Measurements from ENCODE around the gene MINK1.

MINK1 gene

GRCh38 chr17:4934173-4934979 is 101.2 kb downstream of the MINK1 start:
- TF ChIP-seq POLR2AphosphoS5 (IDR thresholded peaks at IDR 0.05; ENCODE audit: low read depth) (peak; percentile 63), GABPA (IDR thresholded peaks at IDR 0.05; ENCODE audit: low read depth) (no peak)
- DNase-seq (ENCODE audit: low read depth in 1 of 2, low spot score in 1 of 2) = peak in 1 of 2 experiments; percentile 57
- no peaks in the 10 kb centered on the region for H3K27me3 ChIP-seq (ENCODE audit: insufficient read depth, poor library complexity, severe bottlenecking)
- H3K27ac ChIP-seq (replicated peaks) = no peak overlapping the region; the same call in 1 of the 2 replicates
- no peak overlapping the region for H3K4me3 ChIP-seq (replicated peaks; ENCODE audit: insufficient read depth, low read length)

GRCh38 chr17:4935650-4936049 is 102.5 kb downstream of the MINK1 start:
- Histone ChIP-seq H3K27me3 (ENCODE audit: insufficient read depth, poor library complexity, severe bottlenecking) (no peaks in the 10 kb centered on the region), H3K27ac (replicated peaks) (no peak overlapping the region), H3K4me3 (replicated peaks; ENCODE audit: insufficient read depth, low read length) (no peak overlapping the region)
- no peak for DNase-seq (ENCODE audit: low read depth in 1 of 2, low spot score in 1 of 2)
- TF ChIP-seq POLR2AphosphoS5 (IDR thresholded peaks at IDR 0.05; ENCODE audit: low read depth) = no peak
- TF ChIP-seq, protein P1, sequence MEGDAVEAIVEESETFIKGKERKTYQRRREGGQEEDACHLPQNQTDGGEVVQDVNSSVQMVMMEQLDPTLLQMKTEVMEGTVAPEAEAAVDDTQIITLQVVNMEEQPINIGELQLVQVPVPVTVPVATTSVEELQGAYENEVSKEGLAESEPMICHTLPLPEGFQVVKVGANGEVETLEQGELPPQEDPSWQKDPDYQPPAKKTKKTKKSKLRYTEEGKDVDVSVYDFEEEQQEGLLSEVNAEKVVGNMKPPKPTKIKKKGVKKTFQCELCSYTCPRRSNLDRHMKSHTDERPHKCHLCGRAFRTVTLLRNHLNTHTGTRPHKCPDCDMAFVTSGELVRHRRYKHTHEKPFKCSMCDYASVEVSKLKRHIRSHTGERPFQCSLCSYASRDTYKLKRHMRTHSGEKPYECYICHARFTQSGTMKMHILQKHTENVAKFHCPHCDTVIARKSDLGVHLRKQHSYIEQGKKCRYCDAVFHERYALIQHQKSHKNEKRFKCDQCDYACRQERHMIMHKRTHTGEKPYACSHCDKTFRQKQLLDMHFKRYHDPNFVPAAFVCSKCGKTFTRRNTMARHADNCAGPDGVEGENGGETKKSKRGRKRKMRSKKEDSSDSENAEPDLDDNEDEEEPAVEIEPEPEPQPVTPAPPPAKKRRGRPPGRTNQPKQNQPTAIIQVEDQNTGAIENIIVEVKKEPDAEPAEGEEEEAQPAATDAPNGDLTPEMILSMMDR (IDR thresholded peaks at IDR 0.05; ENCODE audit: insufficient read depth, low read length) = no peak
- TF ChIP-seq, protein P2, sequence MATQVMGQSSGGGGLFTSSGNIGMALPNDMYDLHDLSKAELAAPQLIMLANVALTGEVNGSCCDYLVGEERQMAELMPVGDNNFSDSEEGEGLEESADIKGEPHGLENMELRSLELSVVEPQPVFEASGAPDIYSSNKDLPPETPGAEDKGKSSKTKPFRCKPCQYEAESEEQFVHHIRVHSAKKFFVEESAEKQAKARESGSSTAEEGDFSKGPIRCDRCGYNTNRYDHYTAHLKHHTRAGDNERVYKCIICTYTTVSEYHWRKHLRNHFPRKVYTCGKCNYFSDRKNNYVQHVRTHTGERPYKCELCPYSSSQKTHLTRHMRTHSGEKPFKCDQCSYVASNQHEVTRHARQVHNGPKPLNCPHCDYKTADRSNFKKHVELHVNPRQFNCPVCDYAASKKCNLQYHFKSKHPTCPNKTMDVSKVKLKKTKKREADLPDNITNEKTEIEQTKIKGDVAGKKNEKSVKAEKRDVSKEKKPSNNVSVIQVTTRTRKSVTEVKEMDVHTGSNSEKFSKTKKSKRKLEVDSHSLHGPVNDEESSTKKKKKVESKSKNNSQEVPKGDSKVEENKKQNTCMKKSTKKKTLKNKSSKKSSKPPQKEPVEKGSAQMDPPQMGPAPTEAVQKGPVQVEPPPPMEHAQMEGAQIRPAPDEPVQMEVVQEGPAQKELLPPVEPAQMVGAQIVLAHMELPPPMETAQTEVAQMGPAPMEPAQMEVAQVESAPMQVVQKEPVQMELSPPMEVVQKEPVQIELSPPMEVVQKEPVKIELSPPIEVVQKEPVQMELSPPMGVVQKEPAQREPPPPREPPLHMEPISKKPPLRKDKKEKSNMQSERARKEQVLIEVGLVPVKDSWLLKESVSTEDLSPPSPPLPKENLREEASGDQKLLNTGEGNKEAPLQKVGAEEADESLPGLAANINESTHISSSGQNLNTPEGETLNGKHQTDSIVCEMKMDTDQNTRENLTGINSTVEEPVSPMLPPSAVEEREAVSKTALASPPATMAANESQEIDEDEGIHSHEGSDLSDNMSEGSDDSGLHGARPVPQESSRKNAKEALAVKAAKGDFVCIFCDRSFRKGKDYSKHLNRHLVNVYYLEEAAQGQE (IDR thresholded peaks at IDR 0.05; ENCODE audit: insufficient replicate concordance, low read depth) = no peak
- TF ChIP-seq SPI1 (IDR thresholded peaks at IDR 0.05; ENCODE audit: borderline replicate concordance, low read depth) = no peak
- TF ChIP-seq GABPA (IDR thresholded peaks at IDR 0.05; ENCODE audit: low read depth) = no peak

DNA sequence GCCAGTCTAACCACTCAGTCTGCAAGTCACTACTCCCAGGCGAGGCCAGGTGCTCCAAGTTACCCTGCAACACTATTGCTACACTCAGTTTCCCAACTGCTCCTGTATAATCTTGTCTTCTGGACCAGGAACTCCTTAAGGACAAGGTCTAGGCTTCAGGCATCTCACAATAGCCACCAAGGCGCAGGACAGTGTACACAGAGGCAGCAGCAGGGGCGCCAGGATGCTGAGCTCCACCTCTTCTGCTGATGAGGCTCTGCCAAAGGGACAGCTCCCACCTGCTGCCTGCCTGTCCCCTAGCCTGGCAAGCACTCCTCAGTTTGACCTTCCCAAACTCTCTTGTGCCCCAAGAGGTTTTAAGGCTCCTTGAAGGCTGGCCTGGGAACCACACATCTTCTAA is 103.3 kb downstream of the MINK1 start:
- TF ChIP-seq, protein P2 (IDR thresholded peaks at IDR 0.05; ENCODE audit: insufficient replicate concordance, low read depth) = no peak
- TF ChIP-seq, protein P1 (IDR thresholded peaks at IDR 0.05; ENCODE audit: insufficient read depth, low read length) = no peak
- TF ChIP-seq SPI1 (IDR thresholded peaks at IDR 0.05; ENCODE audit: borderline replicate concordance, low read depth) (no peak), GABPA (IDR thresholded peaks at IDR 0.05; ENCODE audit: low read depth) (no peak), POLR2AphosphoS5 (IDR thresholded peaks at IDR 0.05; ENCODE audit: low read depth) (no peak)
- no peak overlapping the region for H3K27ac ChIP-seq (replicated peaks)
- DNase-seq (ENCODE audit: low read depth in 1 of 2, low spot score in 1 of 2) = no peak
- H3K27me3 ChIP-seq (ENCODE audit: insufficient read depth, poor library complexity, severe bottlenecking) = no peaks in the 10 kb centered on the region
- no peak overlapping the region for H3K4me3 ChIP-seq (replicated peaks; ENCODE audit: insufficient read depth, low read length)

- no peaks in the 10 kb centered on the region for H3K27me3 ChIP-seq (ENCODE audit: insufficient read depth, poor library complexity, severe bottlenecking)
- TF ChIP-seq, protein P2 (IDR thresholded peaks at IDR 0.05; ENCODE audit: insufficient replicate concordance, low read depth) = no peak
- TF ChIP-seq, protein P1 (IDR thresholded peaks at IDR 0.05; ENCODE audit: insufficient read depth, low read length) = no peak
- TF ChIP-seq SPI1 (IDR thresholded peaks at IDR 0.05; ENCODE audit: borderline replicate concordance, low read depth) = no peak
- no peak for TF ChIP-seq POLR2AphosphoS5 (IDR thresholded peaks at IDR 0.05; ENCODE audit: low read depth)
- no peak for TF ChIP-seq GABPA (IDR thresholded peaks at IDR 0.05; ENCODE audit: low read depth)
- DNase-seq (ENCODE audit: low read depth in 1 of 2, low spot score in 1 of 2) = no peak
- H3K4me3 ChIP-seq (replicated peaks; ENCODE audit: insufficient read depth, low read length) = no peak overlapping the region
- no peak overlapping the region for H3K27ac ChIP-seq (replicated peaks)
Observed at GRCh38 chr17:4937553-4937952, 104.4 kb downstream of the MINK1 start.
